HT-29 (cell line): Measurements from ENCODE around the gene ENG. TPM values are rescaled to one million over a fixed set of nuclear protein-coding genes. Genes with fewer than 3 reads are reported as not detected.

Source experiments
- DNase-seq: peaks from one replicate; pipeline ENCODE4 v3.0.0-alpha.2; 2015; ENCODE audit warnings: low spot score
- total RNA-seq: library from RNA; depleted of rRNA; stranded (reverse); fragments of >200 nt; shearing (Covaris generic); gene quantifications from 2 replicates; pipeline ENCODE4 v1.2.3, GENCODE V29; 2014

The ENG gene
- total RNA-seq, 1 experiment from 2014 or later: 6.1 TPM

DNA sequence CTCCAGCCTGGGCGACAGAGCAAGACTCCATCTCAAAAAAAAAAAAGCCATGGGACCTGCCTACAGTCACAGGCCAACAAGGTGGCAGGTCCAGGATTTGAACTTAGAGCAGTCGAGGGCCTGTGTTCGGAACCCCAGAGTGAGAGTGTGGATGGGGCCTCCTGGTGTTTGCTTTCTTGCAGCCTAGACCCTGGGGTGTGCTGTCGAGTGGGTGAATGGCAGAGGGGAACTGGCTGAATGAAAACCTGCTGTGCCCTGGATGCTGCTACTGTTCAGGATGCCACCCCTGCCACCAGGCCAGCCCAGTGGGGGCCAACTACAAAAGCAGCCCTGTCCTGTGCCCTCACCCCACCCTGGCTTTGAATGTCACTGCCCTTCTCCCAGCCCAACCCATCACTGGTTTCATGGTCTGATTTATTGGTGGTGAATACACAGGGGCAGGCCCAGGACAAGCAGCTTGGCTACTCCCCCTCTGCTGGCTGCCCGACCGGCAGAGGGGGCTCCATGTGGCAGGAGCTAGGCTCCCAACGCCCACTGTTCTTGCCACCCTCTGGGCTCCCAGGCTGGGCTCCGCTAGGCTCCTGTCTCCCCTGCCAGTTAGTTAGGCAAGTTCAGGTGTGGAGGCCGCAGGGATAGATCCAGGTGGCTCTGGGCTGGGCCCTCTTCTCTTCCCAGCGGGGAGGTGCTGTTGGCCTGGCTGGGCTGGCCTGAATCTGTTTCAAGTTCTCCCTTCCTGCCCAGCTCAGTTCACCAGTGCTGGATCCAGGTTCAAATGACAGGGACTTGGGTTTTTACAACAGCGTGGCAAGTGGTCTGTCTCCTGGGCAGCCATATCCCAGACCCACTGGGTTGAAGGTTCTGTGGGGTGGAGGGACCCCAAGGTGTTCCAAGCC, 39.6 kb downstream of the ENG start:
- no peak for DNase-seq

DNA sequence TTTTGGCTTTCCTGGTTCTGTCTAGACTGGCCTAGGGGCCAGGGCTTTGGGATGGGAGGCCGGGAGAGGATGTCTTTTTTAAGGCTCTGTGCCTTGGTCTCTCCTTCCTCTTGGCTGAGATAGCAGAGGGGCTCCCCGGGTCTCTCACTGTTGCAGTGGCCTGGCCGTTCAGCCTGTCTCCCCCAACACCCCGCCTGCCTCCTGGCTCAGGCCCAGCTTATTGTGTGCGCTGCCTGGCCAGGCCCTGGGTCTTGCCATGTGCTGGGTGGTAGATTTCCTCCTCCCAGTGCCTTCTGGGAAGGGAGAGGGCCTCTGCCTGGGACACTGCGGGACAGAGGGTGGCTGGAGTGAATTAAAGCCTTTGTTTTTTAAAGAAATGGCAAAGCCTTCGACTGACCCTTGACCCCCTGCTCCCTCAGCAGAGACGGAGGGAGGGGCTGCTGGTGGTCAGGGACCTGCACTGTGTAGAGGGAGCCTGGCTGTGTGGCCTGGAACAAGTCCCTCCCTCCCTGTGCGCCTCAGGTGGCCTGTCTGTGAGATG, 40.7 kb downstream of the ENG start:
- no peak for DNase-seq

DNA sequence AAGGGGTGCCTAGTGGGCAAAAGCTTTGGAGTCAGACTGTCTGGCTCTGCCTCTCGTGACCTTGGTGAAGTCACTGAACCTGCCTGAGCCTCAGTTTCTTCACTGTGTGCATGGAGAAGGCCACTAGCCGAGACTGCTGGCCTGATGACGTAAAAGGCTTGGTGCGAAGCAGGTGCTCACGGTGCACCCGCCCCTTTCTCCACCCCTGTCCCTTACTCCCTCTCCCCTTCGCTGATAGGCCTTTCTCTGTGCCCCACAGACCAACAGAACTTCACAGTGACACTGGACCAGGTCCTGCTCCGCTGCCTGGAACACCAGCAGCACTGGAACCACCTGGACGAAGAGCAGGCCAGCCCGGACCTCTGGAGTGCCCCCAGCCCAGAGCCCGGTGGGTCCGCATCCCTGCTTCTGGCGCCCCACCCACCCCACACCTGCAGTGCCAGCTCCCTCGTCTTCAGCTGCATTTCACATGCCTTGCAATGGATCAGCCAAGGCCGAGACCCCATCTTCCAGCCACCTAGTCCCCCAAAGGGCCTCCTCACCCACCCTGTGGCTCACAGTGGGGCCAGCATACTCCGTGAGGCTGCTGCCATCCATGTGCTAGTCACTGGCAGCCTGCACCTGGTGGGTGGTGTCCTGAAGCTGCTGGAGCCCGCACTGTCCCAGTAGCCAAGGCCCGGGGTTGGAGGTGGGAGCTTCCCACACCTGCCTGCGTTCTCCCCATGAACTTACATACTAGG, 41.4 kb downstream of the ENG start:
- no peak for DNase-seq

GRCh38 chr9:127812011-127812410, 42.4 kb downstream of the ENG start:
- DNase-seq: no peak

DNA sequence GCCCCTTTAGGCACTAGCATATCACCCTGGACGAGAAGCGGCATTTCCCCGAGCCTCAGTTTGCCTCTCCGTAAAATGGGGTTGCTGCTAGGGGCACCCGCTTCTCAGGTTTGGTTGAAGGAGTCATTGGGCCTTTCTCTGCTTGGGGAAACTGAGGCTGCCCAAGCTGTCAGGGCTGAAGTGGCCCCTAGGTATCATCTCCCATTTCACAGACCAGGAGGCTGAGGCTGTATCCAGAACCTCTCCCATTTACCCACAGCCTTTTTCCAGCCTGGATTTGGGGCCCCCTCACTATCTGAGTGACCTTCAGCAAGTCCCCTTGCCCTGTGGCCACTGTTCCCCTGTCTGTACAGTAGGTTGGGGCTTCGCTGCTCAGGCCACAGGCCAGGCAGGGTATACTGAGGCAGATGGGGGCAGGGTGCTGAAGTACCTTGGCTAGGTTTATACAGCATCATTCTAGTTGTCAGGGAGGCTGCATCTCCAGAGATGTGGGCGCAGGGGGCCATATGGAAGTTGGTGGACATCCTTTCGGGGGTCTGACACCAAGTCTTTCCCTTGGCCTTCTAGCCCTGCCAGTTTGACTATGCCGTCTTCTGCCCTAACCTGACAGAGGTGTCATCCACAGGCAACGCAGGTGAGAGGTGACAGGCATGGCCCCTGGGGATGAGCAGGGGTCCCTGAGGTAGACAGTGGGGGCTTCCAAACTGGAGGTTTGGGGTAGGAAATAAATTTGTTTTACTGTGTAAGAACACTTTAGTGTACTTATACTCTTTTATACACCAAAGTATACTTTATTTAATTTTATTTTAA, 43.9 kb downstream of the ENG start:
- DNase-seq: no peak

- DNase-seq: no peak
Observed at GRCh38 chr9:127809540-127810377, 44.7 kb downstream of the ENG start.

DNA sequence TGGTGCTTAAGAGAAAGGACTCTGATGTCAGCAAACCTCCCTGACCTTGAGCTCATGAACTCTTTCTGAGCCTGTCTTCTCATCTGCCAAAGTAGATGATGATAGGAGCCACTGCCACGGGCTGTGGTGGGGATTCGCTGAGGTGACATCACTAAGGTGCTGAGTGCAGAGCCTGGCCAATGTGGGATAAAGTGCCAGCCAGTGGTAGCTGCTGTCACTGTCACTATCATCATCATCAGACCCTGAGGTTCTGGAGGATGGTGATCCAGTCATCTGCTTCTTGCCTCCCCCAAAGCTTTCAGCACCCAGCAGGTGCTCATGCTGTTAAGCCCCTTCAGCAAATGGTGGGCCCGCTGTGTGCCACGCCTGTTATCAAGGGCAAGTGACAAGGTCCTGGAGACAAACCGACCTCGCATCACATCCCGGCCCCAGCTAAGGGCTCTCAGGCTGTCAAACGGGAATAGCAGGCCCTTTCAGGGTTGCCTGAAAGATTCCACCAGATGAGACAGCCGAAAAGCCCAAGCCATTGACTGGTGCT, 45.4 kb downstream of the ENG start:
- no peak for DNase-seq

GRCh38 chr9:127808347-127809001, 46.0 kb downstream of the ENG start:
- no peak for DNase-seq

DNA sequence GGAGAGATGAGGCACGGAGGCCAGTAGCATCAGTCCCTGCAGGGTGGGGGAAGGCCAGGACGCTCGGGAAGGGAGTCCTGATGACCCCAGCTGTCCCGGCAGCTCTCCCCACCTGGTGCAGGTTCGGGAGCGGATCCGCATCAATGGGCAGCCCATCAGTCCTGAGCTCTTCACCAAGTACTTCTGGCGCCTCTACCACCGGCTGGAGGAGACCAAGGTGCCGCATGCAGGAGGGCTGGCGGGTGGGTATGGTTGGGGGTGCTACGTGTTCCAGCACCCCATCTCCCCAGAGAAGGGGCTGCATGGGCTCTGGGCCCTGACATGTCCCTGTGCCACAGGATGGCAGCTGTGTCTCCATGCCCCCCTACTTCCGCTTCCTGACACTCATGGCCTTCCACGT, 47.6 kb downstream of the ENG start:
- no peak for DNase-seq

GRCh38 chr9:127805620-127806019, 48.8 kb downstream of the ENG start:
- no peak for DNase-seq

- DNase-seq: peak; percentile 81
Observed at GRCh38 chr9:127803507-127804352, 50.7 kb downstream of the ENG start.

GRCh38 chr9:127802576-127803443, 51.6 kb downstream of the ENG start, which contains the start of gene FPGS:
TSS of gene FPGS (plus strand) at chr9:127802882. CDS start at chr9:127802925, 43 bp downstream.
- peak; percentile 86 for DNase-seq

GRCh38 chr9:127801955-127802575, 52.4 kb downstream of the ENG start:
- peak; percentile 65 for DNase-seq

DNA sequence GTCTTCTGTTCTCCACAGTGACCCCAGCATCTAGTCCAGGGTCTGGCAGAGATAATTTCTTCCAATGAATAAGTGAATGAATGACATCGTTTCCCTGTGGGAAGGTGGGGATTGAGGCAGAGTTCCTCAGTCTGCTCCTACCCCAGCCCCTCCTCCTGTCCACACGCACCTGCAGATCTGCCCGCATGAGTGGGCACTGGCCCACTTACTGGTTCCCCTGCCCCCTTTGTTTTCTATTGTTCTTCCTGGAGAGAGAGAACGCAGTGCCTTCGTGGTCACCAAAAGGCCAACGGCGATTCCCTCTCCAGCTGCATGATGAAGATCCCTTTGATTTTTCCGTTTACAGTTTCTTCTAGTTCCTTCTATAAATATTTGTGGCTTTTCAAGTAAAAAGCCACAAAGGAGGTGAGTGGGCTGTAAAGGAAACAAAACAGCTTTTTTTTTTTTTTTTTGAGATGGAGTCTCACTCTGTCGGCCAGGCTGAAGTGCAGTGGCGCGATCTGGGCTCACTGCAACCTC, 57.5 kb downstream of the ENG start:
- DNase-seq: no peak

GRCh38 chr9:127796225-127796813, 58.1 kb downstream of the ENG start:
- DNase-seq: peak; percentile 11

DNA sequence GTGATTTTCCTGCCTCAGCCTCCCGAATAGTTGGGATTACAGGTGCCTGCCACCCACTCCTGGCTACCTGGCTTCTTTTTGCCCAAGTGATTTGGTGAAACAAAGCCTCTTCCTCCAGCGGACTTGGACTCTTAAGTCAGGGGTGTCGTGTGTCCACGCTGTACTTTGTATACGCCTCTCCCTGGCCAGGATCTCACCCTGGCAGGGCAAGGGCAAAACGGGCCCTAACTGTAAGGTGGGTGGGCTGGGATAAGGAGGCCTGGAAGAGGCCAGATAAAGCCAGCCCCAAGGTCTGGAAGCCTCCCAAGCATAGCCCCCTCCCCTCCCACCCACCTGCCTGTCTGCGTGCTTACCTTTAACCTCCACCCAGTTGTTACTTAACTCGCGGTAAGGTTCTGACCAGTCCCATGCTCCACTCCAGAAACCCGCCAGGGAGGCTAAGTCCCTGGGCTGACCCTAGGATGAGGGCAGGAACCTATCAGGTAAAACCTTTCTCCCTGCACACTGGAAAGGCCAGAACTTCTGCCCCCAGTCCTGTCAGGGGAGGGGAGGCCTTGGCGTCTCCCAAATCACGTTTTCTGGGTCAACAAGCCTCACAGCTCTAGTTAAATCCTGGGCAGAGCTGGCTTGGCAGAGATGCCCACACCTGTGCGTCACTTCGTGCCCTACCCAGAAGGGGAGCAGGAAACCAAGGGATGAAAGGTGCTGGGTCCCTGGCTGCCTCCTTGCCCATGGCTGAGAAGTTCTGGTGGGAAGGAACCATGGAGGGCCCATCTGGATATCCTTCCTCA, 60.3 kb downstream of the ENG start:
- no peak for DNase-seq
